HG03097 (cell line): ENCODE data around the gene NKAIN2.
"Not testable (repeated sequence)": the region's sequence is repeated elsewhere in the genome, so short reads cannot be mapped to it uniquely, and the experiment has no call there.

Experiments
- ATAC-seq: cut with Tn5 transposase; IDR thresholded peaks from one replicate; pipeline ENCODE4 v1.9.1; 2021; ENCODE audit not compliant: unreplicated experiment, low FRiP score

NKAIN2 gene

DNA sequence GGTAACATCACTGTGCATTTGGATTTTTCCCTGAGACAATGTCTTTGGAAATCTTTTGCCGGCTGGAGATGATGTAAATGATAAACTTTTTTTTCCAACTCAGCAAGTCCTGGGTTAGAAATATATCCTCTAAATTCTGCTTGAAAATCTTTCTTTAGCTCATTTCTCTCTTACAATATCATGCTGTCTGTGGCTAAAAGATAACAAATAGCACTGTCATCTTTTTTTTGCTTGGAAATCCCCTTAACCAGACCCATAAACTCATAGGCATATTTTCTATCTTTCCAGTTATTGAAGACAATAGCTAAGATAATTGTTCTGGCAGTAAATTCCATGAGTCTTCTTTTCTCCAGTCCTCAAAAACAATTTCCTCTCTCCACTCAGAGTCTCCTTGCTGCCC lies 481.5 kb downstream of the NKAIN2 start:
- no peak for ATAC-seq

DNA sequence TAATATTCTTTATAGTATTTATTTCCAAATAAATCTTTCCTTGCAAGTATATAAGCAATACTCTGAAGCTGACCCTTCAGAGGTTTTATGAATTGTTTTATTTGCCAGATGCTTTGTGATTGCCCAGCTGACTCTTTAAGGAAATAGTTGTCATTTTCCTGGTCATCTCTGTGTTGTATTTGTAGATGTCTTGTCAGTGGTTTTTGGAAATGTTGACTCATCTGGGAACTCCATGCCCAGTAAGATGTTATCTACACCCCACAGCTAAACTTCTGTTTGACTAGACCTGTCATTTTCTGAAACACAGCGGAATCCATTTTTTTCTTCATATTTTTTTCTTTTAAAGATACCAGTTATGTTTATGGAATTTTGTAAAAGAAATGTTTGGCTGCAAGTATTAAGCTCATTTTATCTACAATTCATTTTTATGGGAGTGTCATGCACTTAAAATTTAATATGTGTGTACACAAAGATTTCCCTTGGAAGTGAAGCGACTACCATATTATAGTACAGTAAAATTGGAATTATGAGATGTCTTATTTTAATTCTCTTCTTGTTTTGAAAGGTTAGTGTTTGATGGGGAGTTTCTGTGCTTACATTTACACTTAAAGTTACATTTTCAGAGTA lies 491.0 kb downstream of the NKAIN2 start:
- no peak for ATAC-seq

DNA sequence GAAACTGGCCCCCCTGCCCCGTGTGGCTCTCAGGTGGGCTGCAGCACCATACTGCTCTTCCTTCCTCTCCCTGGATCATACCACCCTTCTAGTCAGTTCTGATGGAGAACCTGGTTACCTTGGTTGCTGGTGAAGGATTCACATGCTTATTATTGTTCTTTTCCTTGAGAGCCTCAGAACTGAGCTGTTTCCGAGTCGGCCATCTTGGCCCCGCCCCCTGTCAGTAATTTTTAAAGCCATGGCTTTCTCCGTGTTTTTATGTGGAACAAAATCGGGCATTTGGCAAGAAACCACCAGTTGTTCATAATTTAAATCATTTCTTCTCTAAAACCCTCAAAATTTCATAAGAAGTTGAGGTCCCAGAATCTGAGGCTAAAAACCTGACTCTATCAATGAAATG lies 493.8 kb downstream of the NKAIN2 start:
- no peak for ATAC-seq

DNA sequence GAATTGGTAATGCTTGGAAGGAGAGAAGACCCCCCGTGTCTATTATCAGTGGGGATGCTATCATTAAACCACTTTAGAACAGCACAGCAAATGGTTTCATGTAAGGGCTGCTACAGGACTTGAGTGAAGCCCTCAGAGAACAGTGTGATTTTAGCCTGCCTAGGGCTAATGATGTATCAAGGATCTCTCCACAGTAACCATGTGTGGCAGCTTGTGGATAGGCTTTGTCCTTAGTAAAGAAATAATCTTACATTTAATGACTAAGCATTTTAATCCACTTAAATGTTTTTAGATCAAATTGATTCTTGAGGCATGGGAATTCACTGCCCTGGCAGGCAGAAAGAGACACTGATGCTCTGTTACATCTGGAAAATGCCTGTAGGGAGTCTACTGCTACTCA lies 495.1 kb downstream of the NKAIN2 start:
- ATAC-seq, result no peak

DNA sequence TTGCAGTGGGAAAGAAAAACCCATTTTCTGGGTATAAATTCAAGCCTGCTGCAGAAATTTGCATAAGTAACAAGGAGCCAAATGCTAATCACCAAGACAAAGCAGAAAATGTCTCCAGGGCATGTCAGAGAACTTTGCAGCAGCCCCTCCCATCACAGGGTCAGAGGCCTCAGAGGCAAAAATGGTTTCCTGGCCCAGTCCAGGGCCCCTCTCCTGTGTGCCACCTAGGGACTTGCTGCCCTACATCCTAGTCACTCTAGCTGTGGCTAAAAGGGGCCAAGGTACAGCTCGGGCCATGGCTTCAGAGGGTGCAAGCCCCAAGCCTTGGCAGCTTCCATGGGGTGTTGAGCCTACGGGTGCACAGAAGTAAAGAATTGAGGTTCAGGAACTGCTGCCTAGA lies 497.2 kb downstream of the NKAIN2 start:
- not testable (repeated sequence) for ATAC-seq

DNA sequence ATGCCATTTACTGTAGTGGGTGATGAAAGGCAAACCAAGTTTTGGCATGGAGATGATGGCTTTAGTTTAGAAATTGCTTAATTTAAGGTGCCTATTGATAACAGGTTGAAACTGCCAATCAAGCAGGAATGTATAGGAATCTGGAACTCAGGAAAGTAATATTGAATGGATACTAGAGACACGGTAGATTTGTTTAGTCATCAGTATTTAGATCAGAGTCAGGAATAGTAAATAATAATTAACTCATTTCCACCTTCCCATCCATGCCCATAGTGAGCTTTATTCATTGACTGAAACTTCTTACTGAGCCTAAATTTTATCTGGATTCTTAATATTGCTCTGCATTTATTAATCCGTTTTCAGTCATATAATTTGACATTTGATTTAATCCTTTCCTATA lies 500.3 kb downstream of the NKAIN2 start:
- ATAC-seq, result no peak

DNA sequence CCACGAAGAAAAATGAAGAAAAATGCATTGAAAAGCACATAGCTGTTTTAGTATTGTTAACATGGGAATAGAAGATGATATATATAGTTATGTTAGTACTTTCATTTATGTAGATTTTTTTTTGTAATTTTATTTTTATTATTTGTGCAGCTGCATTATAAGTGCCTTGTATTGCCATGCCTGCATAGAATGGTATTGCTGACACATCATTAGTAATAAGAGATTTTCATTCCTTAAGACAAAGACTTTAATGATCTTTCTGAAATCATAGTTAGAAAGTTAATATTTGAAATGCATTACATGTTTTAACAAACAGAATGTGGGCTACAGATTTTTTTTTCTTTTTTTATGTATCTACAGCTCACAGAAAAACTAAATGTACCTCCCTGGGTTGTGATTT lies 506.5 kb downstream of the NKAIN2 start:
- no peak for ATAC-seq

DNA sequence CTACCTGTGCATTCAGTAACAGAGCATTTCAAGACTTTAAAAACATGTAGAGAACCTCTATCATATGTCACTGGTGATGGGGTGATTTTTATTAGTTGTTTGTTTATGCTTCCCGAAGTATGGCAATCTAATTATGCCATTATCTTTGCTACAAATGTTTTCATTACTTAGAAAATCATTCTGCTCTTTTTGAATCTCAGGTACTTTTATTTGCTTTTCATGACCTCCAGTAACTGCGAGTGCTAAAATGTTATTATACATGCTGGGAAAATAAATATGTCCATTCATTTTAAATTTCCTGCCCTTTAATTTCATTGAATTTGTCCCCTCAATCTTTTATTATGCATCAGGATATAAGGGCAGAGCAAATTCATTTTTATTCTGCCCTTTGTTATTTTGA lies 515.7 kb downstream of the NKAIN2 start:
- ATAC-seq, result no peak

DNA sequence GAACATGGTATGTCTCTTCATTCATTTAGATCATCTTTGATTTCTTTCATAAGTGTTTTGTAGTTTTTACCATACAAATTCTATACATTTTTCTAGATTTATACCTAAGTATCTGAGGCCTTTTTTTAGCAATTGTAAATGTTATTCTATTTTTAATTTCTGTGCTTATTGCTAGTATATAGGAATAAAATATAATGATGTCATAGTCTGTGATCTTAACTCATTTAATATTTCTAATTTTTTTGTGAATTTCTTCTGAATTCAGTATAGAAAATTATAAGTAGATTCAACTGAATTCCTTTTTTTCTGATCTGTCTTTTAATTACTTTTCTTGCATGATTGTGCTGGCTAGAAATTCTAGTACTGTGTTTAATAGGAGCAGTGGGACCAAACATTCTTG lies 520.6 kb downstream of the NKAIN2 start:
- no peak for ATAC-seq

DNA sequence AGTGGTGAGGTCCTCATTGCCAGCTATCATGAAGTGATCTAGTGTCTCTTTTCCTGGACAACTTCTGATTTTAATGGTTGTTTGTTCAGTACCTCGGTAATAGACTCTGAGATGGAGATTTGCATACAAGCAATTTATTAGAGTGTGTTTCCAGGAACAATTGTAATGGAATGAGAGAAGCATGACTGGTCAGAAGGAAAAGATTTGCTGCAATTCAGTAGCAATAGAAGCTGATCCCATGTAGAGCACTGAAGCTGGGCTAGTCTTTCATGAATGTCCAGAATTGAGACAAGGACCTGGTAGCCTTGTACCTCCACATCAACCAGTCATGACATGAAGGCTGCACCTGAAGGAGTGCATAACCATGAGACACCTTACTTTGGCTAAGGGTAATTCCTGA lies 526.5 kb downstream of the NKAIN2 start:
- ATAC-seq, result no peak

DNA sequence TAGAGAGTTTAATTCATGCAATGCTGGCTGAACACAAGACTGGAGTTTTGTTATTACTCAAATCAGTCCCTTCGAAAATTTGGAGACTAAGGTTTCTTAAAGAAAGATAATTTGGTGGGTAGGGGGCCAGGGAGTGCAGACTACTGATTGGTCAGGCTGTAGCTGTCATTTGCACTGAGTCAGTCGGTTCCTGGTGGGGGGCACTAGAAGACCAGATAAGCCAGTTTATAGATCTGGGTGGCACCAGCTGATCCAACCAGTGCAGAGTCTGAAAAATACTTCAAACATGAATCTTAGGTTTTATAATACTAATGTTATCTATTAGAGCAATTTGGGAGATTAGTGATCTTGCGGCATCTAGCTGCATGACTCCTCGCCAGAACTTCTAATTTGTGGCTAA lies 530.7 kb downstream of the NKAIN2 start:
- ATAC-seq, result no peak

DNA sequence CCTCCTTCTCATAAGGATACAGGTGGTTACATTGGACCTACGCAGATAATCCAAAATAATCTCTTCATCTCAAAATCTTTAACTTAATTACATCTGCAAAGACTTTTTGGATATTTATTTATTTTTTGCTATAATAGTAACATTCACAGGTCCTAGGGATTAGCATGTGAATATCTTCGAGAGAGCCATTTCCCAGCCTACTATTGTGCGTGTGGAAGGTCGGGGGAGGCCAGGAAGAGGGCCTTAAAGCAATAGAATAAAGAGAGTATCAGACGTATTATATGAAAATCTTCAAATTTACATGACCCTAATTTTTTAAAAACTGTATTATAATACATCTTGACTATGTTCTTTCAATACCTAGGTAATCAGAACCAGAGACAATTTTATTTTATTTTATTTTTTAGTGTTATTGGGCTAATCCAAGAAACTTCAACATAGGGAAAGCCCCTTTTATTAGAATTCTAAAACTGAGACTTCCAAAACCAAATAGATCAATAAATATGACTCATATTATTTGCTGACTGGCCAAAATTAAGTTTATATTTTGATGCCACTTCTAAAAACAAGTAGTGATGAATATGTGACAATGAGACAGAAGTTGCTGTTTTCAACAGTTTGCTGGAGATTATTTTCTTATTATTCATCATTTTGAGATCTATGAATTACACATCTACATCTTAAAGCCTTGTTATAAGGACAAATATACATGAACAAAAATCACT lies 536.1 kb downstream of the NKAIN2 start:
- no peak for ATAC-seq

DNA sequence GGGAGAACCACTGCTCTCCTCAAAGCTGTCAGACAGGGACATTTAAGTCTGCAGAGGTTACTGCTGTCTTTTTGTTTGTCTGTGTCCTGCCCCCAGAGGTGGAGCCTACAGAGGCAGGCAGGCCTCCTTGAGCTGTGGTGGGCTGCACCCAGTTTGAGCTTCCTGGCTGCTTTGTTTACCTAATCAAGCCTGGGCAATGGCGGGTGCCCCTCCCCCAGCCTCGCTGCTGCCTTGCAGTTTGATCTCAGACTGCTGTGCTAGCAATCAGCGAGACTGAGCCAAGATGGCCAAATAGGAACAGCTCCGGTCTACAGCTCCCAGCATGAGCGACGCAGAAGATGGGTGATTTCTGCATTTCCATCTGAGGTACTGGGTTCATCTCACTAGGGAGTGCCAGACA lies 544.7 kb downstream of the NKAIN2 start:
- ATAC-seq, result not testable (repeated sequence)

DNA sequence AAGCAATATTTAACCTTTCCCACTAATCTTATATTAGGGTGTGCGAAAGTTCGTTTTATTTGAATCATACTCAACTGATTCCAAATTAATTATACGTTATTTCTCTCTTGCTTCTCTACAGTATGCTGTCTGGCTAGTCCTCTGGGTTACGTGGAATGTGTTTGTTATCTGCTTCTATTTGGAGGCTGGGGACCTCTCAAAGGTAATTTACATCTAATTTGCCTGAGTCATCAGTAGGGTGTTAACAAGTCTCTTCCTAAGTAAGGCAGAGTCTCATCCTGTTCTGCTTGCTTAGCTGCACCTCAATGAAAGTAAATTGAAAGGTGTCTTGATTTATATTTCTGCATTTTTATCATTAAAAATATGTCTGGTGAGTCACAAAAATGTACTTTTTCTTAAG lies 551.5 kb downstream of the NKAIN2 start:
- no peak for ATAC-seq

DNA sequence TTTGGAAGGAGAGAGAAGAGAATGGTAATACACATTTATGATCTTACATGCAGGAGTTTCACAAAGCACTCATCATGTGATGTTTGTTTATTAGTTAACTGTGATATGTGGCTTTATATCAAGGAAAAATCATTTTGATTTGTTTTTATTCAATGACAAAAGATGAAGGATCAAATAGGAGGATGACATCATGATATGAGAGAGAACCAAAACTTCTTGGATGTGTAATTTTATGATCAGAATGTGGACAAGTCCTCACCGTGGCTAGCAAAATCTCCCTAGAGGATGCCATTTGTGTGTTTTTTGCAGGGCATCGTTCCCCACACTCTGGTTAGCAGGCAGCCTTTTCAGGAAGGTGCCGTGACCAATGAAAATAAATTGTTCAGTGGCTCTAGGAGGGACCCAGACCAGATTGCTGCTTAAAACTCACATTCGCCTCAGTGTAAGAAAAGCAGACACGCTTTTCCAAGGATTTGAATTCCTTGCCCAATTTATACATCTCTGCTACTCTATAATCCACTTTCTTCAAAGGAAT lies 552.7 kb downstream of the NKAIN2 start:
- no peak for ATAC-seq

DNA sequence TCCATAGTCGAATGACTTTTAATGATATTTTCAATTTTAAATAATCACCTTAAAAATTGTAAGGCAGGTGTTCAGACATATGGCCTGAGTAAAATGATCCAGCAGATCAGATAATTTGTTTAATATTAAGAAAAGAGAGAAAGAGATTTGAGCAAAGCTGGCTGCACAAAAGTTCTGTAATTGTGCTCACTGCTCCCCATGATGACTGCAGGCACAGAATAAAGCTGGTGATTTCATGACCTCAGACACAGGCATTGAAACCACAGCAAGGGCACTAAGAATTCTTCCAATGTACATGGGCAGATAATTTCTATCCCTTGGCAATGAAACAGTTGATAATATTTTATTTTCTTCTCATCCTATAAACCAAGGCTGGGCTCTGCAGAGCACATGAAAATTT lies 553.1 kb downstream of the NKAIN2 start:
- no peak for ATAC-seq

DNA sequence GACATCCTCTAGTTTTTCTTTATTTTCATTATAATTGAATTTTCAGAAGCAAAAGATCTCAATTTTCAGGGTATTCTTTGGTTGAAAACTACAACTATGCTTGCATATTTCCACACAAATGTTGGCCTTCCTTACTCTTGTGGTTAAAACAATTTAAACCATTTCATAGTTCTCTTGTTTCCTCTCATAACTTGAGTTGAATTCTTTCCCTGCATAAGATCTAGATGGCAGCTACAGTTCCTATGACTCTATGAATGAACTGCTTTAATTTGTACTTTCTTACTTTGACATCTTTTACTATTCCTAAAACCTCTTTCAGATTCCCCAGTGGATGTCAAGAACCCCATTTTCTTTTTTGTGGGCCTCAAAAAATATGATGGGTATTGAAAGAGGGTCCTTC lies 564.5 kb downstream of the NKAIN2 start:
- no peak for ATAC-seq

DNA sequence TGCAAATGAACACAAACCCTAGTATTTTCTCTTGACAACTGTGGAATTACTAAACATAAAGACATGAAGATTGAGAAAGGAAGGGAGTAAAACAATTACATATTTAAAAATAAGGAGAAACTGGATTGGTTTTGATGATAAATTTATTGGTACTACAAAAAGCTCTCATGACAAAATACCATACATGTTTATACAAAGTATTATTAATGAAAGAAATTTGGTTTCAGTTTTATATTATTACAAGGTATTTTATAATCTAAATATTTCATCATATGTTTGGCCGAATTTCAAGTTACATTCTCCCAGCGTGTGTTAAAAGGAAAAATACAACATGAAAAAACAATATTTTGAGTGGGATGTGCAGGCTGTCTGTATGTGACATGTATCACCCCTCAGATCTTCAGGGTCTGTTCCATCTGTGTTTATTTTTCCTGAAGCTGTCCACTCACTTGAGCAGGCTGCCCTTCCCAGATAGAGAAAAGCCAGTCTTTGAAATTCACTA lies 568.4 kb downstream of the NKAIN2 start:
- ATAC-seq, result no peak

DNA sequence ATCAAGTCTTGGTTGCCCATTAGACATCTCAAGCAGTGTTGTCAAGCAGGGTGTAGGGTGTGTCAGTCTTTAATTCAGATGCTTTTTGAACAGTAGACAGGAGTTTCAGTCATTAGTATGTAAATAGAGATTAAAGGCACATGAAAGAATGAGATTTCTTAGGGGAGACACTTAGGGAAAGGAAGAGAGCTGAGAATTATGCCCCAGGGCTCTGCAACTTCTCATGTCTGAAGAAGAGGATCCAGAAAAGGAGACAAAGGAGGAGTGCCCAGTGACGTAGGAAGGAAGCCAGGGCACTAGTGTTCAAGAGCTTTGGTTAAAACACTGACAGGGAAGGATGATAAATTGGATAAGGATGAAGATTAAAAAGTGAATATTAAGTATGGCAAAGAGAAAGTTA lies 569.7 kb downstream of the NKAIN2 start:
- no peak for ATAC-seq

DNA sequence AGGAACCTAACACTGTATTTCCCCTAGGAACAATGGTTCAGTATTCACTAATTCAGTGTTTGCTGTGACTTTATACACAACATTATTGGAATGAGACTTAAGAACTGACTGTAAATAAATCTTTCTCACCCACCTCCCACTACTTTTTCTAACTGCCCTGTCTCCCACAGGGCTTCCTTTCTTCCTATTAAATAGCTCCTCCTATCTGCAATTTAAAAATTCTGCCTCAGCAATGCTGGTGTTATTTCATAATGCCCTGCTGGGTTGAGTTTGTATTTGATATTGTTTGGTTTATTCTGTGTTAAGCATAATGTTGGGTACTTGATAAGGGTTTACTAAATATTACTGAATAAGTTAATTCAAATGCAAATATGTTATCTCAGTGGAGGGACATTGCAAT lies 585.5 kb downstream of the NKAIN2 start:
- ATAC-seq, result no peak

DNA sequence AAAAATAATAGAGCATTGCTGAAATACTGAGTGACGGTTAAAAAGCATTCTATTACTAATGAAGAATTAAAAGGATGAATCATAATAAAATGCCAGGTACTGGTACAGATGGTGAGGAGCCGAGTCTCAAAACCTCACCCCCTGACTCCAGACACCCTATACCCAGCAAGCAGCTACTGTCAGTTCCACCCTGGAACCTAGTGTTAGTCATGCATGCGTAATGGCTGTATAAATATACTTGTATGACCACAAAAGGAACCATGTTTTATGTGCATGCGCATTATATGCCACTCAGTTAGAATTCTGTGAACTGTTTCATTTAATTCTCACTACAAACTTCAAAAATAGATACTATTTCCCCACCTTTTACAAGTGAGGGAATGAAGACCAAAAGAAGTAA lies 589.9 kb downstream of the NKAIN2 start:
- no peak for ATAC-seq

DNA sequence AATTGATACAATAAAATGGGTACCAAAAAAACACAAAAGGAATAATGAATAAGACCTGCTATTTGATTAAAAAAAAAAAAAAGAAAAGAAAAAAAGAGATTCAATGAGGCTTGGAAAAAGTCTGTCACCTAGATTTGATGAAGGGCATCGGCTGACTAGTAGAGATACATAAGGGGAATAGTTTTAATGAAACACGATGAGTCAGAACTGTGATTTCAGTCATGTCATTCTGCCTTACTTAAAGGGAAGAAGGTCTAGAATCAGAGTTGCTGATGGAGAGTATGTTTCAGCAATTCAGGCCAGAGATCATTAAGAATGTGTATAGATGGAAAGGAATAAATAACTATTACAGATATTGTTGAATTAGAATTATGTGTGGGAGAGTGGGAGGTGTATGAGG lies 592.7 kb downstream of the NKAIN2 start:
- ATAC-seq, result no peak
